Mononuclear cell (primary cell): ENCODE results near the gene TRIM17. TPM values are rescaled to one million over a fixed set of nuclear protein-coding genes. Genes with fewer than 3 reads are reported as not detected.

Source experiments
- H3K27me3 ChIP-seq: 2 replicates; pipeline ENCODE4 v1.6.0; 2011; ENCODE audit warnings: low read length, control low read depth; ENCODE audit not compliant: insufficient read depth
- H3K4me1 ChIP-seq: 2 replicates; pipeline ENCODE4 v1.5.1; 2011; ENCODE audit warnings: mild to moderate bottlenecking, low read length, control low read depth; ENCODE audit not compliant: insufficient read depth
- H3K4me3 ChIP-seq: 2 replicates; pipeline ENCODE4 v1.5.1; 2011; ENCODE audit warnings: mild to moderate bottlenecking, low read length, moderate library complexity
- H3K9me3 ChIP-seq: 2 replicates; pipeline ENCODE4 v1.5.1; 2011; ENCODE audit warnings: low read depth, mild to moderate bottlenecking, control low read depth, low read length
- total RNA-seq: library from RNA; depleted of rRNA; stranded (reverse); fragments of >200 nt; gene quantifications from one replicate; pipeline ENCODE4 v1.2.3, GENCODE V29; 2012

TRIM17 gene
- total RNA-seq, 1 donor = 0.42 TPM

DNA sequence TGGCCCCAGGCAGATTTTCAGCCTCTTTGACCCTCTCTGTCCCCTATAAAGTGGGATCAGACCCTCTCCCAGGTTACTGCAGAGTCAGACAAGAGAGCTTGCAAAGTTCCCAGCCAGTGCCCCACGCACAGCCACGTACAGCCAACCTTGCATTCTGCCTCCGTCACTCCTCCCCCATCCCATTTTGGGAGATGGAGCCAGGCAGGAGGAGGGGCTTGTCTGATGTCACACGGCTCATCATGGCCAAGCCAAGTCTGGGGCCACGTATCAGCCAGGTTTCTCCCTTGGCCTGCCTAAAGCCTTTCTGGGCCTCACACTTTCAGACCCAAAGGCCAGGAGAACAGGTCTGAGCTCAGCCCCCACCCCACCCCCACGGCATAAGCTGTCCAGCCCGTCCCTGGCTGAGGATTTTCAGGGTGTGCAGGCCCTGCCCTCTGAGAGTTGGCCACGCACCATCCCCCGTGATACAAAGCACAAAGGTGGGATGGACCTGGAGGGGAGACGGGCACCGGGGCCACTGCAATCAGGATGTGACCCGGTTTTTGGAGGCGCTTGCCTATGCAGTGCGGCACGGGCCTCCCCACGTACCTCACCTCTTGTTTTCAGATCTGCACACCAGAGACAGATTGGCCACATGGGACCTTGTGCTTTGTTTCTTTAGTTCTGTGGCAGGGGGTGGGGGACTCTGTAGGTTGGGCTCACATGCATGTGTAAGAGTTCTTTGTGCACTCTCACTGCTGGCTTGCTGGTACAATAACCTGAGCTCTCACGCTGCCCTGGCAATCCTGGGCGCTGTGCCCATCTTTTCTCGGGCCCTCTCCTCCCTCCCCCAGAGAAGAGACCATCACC is 57.7 kb downstream of the TRIM17 start:
- H3K9me3 ChIP-seq = no peaks in the 10 kb centered on the region
- no peaks in the 10 kb centered on the region for H3K27me3 ChIP-seq

DNA sequence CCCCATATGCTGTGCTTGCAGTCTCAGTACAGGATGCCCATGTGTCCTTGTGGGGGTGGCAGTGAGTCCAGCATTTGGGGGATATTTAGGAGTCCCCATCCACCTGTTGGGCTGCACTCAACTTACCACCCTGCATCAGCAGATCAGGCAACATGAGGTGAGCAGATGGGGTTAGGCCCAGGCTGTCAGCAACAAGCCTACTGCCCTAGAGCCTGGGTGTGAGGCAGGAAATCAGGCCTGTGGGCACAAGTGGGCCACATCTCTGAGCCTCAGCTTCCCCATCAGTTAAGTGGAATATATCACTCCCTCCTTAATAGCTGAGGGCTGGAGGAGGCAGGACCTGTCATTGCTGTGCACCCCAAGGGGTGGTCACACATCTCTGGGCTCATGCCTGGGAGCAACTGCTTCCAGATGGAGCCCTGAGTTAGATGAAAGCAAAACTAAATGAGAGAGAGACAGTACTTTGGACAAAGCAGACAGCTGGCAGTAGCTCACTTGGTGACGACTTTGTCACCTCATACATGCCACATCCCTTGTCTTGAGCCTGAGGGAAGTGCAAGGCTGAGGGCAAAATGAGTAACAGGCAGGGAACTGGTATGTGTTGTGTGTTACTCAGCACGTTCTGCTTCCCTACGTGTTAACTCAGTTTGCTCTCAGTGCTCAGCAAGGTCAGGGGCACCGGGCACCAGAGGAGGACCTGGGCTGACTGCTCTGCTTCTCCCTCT is 58.5 kb downstream of the TRIM17 start:
- H3K27me3 ChIP-seq = no peaks in the 10 kb centered on the region
- no peaks in the 10 kb centered on the region for H3K4me1 ChIP-seq
- no peak overlapping the region for H3K4me3 ChIP-seq
- no peaks in the 10 kb centered on the region for H3K9me3 ChIP-seq

More for the DNA sequence above, 57.7 kb downstream of the TRIM17 start:
- no peaks in the 10 kb centered on the region for H3K4me1 ChIP-seq
- H3K4me3 ChIP-seq = no peak overlapping the region

Other genes starting within 250 kb of the TRIM17 start
- gene OBSCN, start 208.8 kb downstream of the TRIM17 start, total RNA-seq = 26.3 TPM
- gene TRIM11, start 10.0 kb downstream of the TRIM17 start, total RNA-seq = 34.5 TPM
- 13.7 TPM for gene RNF187, start 70.5 kb upstream of the TRIM17 start, total RNA-seq